Tibial artery (tissue), 4 donors: ENCODE results near the gene DAG1.

Experiments
- DNase-seq, 2 donors: peaks; one replicate each; pipeline ENCODE4 v3.0.0-alpha.2; 2019
- H3K27ac ChIP-seq, 2 donors: fragments of 200-600 bp; sonication (generic) in 1 of 2; 1 replicate in 1 of 2; 2 replicates in 1 of 2; pipeline ENCODE4 v1.5.1; 2018 to 2019; ENCODE audit warnings: mild to moderate bottlenecking in 1 of 2
- H3K27me3 ChIP-seq, 2 donors: fragments of 200-600 bp; sonication (generic) in 1 of 2; one replicate each; pipeline versions ENCODE4 v1.5.1 to v1.6.0; 2016 to 2019
- H3K36me3 ChIP-seq, 3 donors: fragments of 200-600 bp; sonication (generic) in 2 of 3; one replicate each; pipeline ENCODE4 v1.5.1; 2016 to 2019; ENCODE audit warnings: mild to moderate bottlenecking in 2 of 3
- H3K4me1 ChIP-seq, 4 donors: fragments of 200-600 bp; sonication (generic) in 2 of 4; 1 replicate in 3 of 4; 2 replicates in 1 of 4; pipeline ENCODE4 v1.5.1; 2016 to 2019
- H3K4me3 ChIP-seq, 2 donors: fragments of 200-600 bp; sonication (generic) in 1 of 2; 1 replicate in 1 of 2; 2 replicates in 1 of 2; pipeline ENCODE4 v1.5.1; 2018 to 2019; ENCODE audit warnings: mild to moderate bottlenecking in 2 of 2
- H3K9me3 ChIP-seq, 3 donors: fragments of 200-600 bp; sonication (generic) in 1 of 3; one replicate each; pipeline ENCODE4 v1.5.1; 2016 to 2019
- CTCF ChIP-seq, 2 experiments: fragments of 200-600 bp in 1 of 2; fragments of 450-650 bp in 1 of 2; IDR thresholded peaks; one replicate each; pipeline ENCODE4 v1.5.1; 2017 to 2019; ENCODE audit warnings: antibody characterized with exemption in 2 of 2, mild to moderate bottlenecking in 1 of 2, moderate library complexity in 1 of 2
- intact Hi-C: fragments of 100-400 bp; cut with DNase I; formaldehyde crosslinking; loops from one replicate; pipeline ENCODE4 v1.15.0; 2023; ENCODE audit warnings: low total_unique reads

Gene DAG1

GRCh38 chr3:49462222-49462621, 7.8 kb upstream of the DAG1 start:
- H3K9me3 ChIP-seq, result no peaks in the 10 kb centered on the region
- H3K27ac ChIP-seq, result no peak overlapping the region
- intact Hi-C loops, result no loop called here

GRCh38 chr3:49465270-49466034, 4.6 kb upstream of the DAG1 start:
- no peak for DNase-seq
- Histone ChIP-seq H3K27ac (peak overlapping the region in 1 of 2 donors; percentile 95), H3K4me1 (peaks cover 0 to 37% (median 17%) of the 10 kb centered on the region in 4 donors), H3K27me3 (no peaks in the 10 kb centered on the region), H3K36me3 (no peaks in the 10 kb centered on the region), H3K4me3 (no peak overlapping the region), H3K9me3 (no peaks in the 10 kb centered on the region)
- TF ChIP-seq CTCF (IDR thresholded peaks at IDR 0.05), result no peak
- intact Hi-C loops, result no loop called here

More at GRCh38 chr3:49462222-49462621, 7.8 kb upstream of the DAG1 start:
- H3K4me3 ChIP-seq, result no peak overlapping the region
- no peaks in the 10 kb centered on the region for H3K27me3 ChIP-seq
- H3K36me3 ChIP-seq, result no peaks in the 10 kb centered on the region
- H3K4me1 ChIP-seq, result peaks cover 0 to 19% (median 5%) of the 10 kb centered on the region in 4 donors
- no peak for DNase-seq
- no peak for TF ChIP-seq CTCF (IDR thresholded peaks at IDR 0.05)

- intact Hi-C loops, result no loop called here
- Histone ChIP-seq H3K27ac (peak overlapping the region in 1 of 2 donors; percentile 95), H3K4me3 (no peak overlapping the region), H3K9me3 (no peaks in the 10 kb centered on the region), H3K4me1 (peaks cover 0 to 35% (median 18%) of the 10 kb centered on the region in 4 donors), H3K27me3 (no peaks in the 10 kb centered on the region), H3K36me3 (no peaks in the 10 kb centered on the region)
- no peak for TF ChIP-seq CTCF (IDR thresholded peaks at IDR 0.05)
- DNase-seq, result no peak
Measured at GRCh38 chr3:49466085-49466484, 4.0 kb upstream of the DAG1 start.

GRCh38 chr3:49469037-49469935, 781 bp upstream of the DAG1 start:
- Histone ChIP-seq H3K36me3 (no peaks in the 10 kb centered on the region), H3K4me3 (peak overlapping the region; percentile 68 to 72), H3K4me1 (peaks cover 0 to 35% (median 27%) of the 10 kb centered on the region in 4 donors), H3K9me3 (no peaks in the 10 kb centered on the region), H3K27ac (peak overlapping the region; percentile 91 to 95), H3K27me3 (no peaks in the 10 kb centered on the region)
- DNase-seq, result peak; percentile 78 to 93
- TF ChIP-seq CTCF (IDR thresholded peaks at IDR 0.05), result peak in 1 of 2 experiments; percentile 4
- intact Hi-C loops, result no loop called here

- Histone ChIP-seq H3K9me3 (no peaks in the 10 kb centered on the region), H3K4me3 (peak overlapping the region; percentile 68 to 72), H3K27ac (peak overlapping the region; percentile 91 to 92), H3K36me3 (no peaks in the 10 kb centered on the region), H3K4me1 (peaks cover 0 to 44% (median 25%) of the 10 kb centered on the region in 4 donors), H3K27me3 (no peaks in the 10 kb centered on the region)
- intact Hi-C loops, result no loop called here
- DNase-seq, result no peak
- TF ChIP-seq CTCF (IDR thresholded peaks at IDR 0.05), result no peak
Measured at GRCh38 chr3:49470714-49471420, 800 bp downstream of the DAG1 start.
